Neural cell (in vitro differentiated cells): ENCODE results near the gene MARVELD2. TPM values are rescaled to one million over a fixed set of nuclear protein-coding genes. Genes with fewer than 3 reads are reported as not detected.

Experiments
- H2AFZ ChIP-seq: fragments of 200-600, 300-800 bp; sonication (generic), shearing (Covaris generic); 2 replicates; pipeline ENCODE4 v1.6.0; 2014; ENCODE audit warnings: low read depth, mild to moderate bottlenecking, antibody characterized with exemption, low read length, moderate library complexity
- H3F3A ChIP-seq: fragments of 200-600 bp; shearing (Covaris generic); 2 replicates; pipeline ENCODE4 v1.6.1; 2016; ENCODE audit warnings: mild to moderate bottlenecking, moderate library complexity, mixed read lengths, antibody characterized with exemption, low read length; ENCODE audit not compliant: insufficient read depth, poor library complexity, severe bottlenecking
- H3K27ac ChIP-seq: fragments of 200-600, 300-800 bp; sonication (generic), shearing (Covaris generic); 2 replicates; pipeline ENCODE4 v1.5.1; 2014; ENCODE audit warnings: mild to moderate bottlenecking, low read length, moderate library complexity
- H3K27me3 ChIP-seq: fragments of 300-800, 200-600 bp; sonication (generic), shearing (Covaris generic); 2 replicates; pipeline ENCODE4 v1.6.0; 2014; ENCODE audit warnings: mild to moderate bottlenecking, low read depth, low read length, moderate library complexity; ENCODE audit not compliant: insufficient read depth
- H3K36me3 ChIP-seq: fragments of 300-800, 200-600 bp; sonication (generic), shearing (Covaris generic); 2 replicates; pipeline ENCODE4 v1.5.1; 2014; ENCODE audit warnings: mild to moderate bottlenecking, antibody characterized with exemption, low read length, moderate library complexity; ENCODE audit not compliant: insufficient read depth
- H3K4me2 ChIP-seq: fragments of 300-800, 200-600 bp; sonication (generic), shearing (Covaris generic); 2 replicates; pipeline ENCODE4 v1.6.0; 2014; ENCODE audit warnings: mild to moderate bottlenecking, low read length
- H3K4me3 ChIP-seq: fragments of 300-800, 200-600 bp; sonication (generic), shearing (Covaris generic); 2 replicates; pipeline ENCODE4 v1.5.1; 2014; ENCODE audit warnings: mild to moderate bottlenecking, low read length, moderate library complexity
- H3K79me2 ChIP-seq: fragments of 200-600 bp; shearing (Covaris generic); replicated peaks from 2 replicates; pipeline ENCODE4 v1.6.0; 2014; ENCODE audit warnings: mild to moderate bottlenecking, low read length, moderate library complexity; ENCODE audit not compliant: insufficient read depth
- H3K9ac ChIP-seq: fragments of 300-800, 200-600 bp; sonication (generic), shearing (Covaris generic); 2 replicates; pipeline ENCODE4 v1.6.1; 2016; ENCODE audit warnings: mild to moderate bottlenecking, low read length, mixed read lengths
- H3K9me2 ChIP-seq: fragments of 200-600 bp; shearing (Covaris generic); 2 replicates; pipeline ENCODE4 v1.6.1; 2016; ENCODE audit warnings: mild to moderate bottlenecking, low read length, mixed read lengths; ENCODE audit not compliant: insufficient read depth
- H3K9me3 ChIP-seq: fragments of 200-600, 300-800 bp; sonication (generic), shearing (Covaris generic); 2 replicates; pipeline ENCODE4 v1.6.1; 2016; ENCODE audit warnings: mild to moderate bottlenecking, mixed run types, low read length, moderate library complexity, mixed read lengths
- H4K20me1 ChIP-seq: fragments of 200-600 bp; shearing (Covaris generic); 2 replicates; pipeline ENCODE4 v1.6.1; 2016; ENCODE audit warnings: mild to moderate bottlenecking, mixed run types; ENCODE audit not compliant: insufficient read depth
- EP300 ChIP-seq: fragments of 450-650 bp; conservative IDR thresholded peaks from 2 replicates; pipeline ENCODE4 v1.6.1; 2014; ENCODE audit warnings: antibody characterized with exemption, mild to moderate bottlenecking, moderate library complexity; ENCODE audit not compliant: poor library complexity, severe bottlenecking
- EZH2 ChIP-seq: fragments of 200-600, 300-800 bp; shearing (Covaris generic), sonication (generic); IDR thresholded peaks from 2 replicates; pipeline ENCODE4 v1.6.1; 2014; ENCODE audit warnings: antibody characterized with exemption, low read length, borderline replicate concordance, mild to moderate bottlenecking; ENCODE audit not compliant: insufficient read depth, poor library complexity, severe bottlenecking
- MXI1 ChIP-seq: fragments of 450-650 bp; conservative IDR thresholded peaks from 2 replicates; pipeline ENCODE4 v1.6.1; 2014; ENCODE audit warnings: antibody characterized with exemption, mild to moderate bottlenecking; ENCODE audit not compliant: poor library complexity, severe bottlenecking
- POLR2AphosphoS5 ChIP-seq: IDR thresholded peaks from 2 replicates; pipeline ENCODE4 v1.6.1; 2012
- RAD21 ChIP-seq: fragments of 450-650 bp; conservative IDR thresholded peaks from 2 replicates; pipeline ENCODE4 v1.6.1; 2014; ENCODE audit warnings: antibody characterized with exemption, mild to moderate bottlenecking, moderate library complexity
- REST ChIP-seq: IDR thresholded peaks from 2 replicates; pipeline ENCODE4 v1.6.1; 2012; ENCODE audit warnings: borderline replicate concordance
- SMC3 ChIP-seq: fragments of 450-650 bp; conservative IDR thresholded peaks from 2 replicates; pipeline ENCODE4 v1.6.1; 2014; ENCODE audit warnings: antibody characterized with exemption, mild to moderate bottlenecking, moderate library complexity; ENCODE audit not compliant: poor library complexity
- TAF1 ChIP-seq: IDR thresholded peaks from 2 replicates; pipeline ENCODE4 v1.6.1; 2012; ENCODE audit warnings: low read depth
- polyA plus RNA-seq: library from polyadenylated mRNA; depleted of rRNA; stranded (reverse); fragments of >200 nt; gene quantifications from 2 replicates; pipeline ENCODE4 v1.2.3, GENCODE V29; 2014
- TF ChIP-seq, protein P1 (sequence below): fragments of 450-650 bp; IDR thresholded peaks from 2 replicates; pipeline ENCODE4 v1.5.1; 2014; ENCODE audit warnings: antibody characterized with exemption, mild to moderate bottlenecking, moderate library complexity; ENCODE audit not compliant: poor library complexity, severe bottlenecking

Gene MARVELD2
- polyA plus RNA-seq, 1 donor from 2014 or later: not detected

DNA sequence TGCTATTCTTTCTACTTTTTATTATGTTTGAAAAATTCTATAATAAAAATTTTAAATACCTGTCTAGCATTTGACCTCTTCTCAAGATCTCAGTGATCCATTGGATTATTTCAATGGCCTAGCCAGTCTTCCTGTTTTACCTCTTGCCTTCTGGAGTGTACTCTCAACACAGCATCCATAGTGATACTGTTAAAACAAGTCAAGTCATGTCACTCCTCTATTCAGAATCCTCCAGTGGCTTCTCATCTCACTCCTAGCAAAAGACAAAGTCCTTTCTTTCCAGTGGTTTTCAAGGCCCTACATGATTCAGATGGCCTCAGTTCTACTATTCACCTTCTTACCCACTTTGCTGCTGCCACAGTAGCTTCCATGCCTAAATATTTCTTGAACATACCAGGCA lies 1.8 kb downstream of the MARVELD2 start:
- Histone ChIP-seq H3K27ac (no peak overlapping the region), H3F3A (no peaks in the 10 kb centered on the region), H3K9me3 (no peaks in the 10 kb centered on the region), H3K4me2 (no peak overlapping the region), H3K9ac (no peak overlapping the region), H4K20me1 (no peaks in the 10 kb centered on the region), H3K79me2 (no peaks in the 10 kb centered on the region), H3K27me3 (peaks cover 25% of the 10 kb centered on the region), H3K36me3 (peaks cover 5% of the 10 kb centered on the region), H3K9me2 (no peaks in the 10 kb centered on the region), H2AFZ (no peak overlapping the region), H3K4me3 (no peak overlapping the region)
- TF ChIP-seq, protein P1, sequence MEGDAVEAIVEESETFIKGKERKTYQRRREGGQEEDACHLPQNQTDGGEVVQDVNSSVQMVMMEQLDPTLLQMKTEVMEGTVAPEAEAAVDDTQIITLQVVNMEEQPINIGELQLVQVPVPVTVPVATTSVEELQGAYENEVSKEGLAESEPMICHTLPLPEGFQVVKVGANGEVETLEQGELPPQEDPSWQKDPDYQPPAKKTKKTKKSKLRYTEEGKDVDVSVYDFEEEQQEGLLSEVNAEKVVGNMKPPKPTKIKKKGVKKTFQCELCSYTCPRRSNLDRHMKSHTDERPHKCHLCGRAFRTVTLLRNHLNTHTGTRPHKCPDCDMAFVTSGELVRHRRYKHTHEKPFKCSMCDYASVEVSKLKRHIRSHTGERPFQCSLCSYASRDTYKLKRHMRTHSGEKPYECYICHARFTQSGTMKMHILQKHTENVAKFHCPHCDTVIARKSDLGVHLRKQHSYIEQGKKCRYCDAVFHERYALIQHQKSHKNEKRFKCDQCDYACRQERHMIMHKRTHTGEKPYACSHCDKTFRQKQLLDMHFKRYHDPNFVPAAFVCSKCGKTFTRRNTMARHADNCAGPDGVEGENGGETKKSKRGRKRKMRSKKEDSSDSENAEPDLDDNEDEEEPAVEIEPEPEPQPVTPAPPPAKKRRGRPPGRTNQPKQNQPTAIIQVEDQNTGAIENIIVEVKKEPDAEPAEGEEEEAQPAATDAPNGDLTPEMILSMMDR: no peak
- TF ChIP-seq EZH2: no peak
- no peak for TF ChIP-seq TAF1
- no peak for TF ChIP-seq MXI1
- no peak for TF ChIP-seq RAD21
- no peak for TF ChIP-seq SMC3
- no peak for TF ChIP-seq REST
- no peak for TF ChIP-seq EP300
- TF ChIP-seq POLR2AphosphoS5: no peak

GRCh38 chr5:69418554-69418953 lies 3.6 kb downstream of the MARVELD2 start:
- Histone ChIP-seq H3K9ac (no peak overlapping the region), H3F3A (no peaks in the 10 kb centered on the region), H3K36me3 (peaks cover 5% of the 10 kb centered on the region), H2AFZ (no peak overlapping the region), H3K79me2 (no peaks in the 10 kb centered on the region), H3K27me3 (peaks cover 25% of the 10 kb centered on the region), H3K9me2 (no peaks in the 10 kb centered on the region), H3K4me2 (no peak overlapping the region), H3K9me3 (no peaks in the 10 kb centered on the region), H3K4me3 (no peak overlapping the region), H3K27ac (no peak overlapping the region), H4K20me1 (no peaks in the 10 kb centered on the region)
- TF ChIP-seq EP300: no peak
- no peak for TF ChIP-seq MXI1
- no peak for TF ChIP-seq EZH2
- TF ChIP-seq REST: no peak
- TF ChIP-seq, protein P1: no peak
- no peak for TF ChIP-seq RAD21
- no peak for TF ChIP-seq SMC3
- TF ChIP-seq POLR2AphosphoS5: no peak
- no peak for TF ChIP-seq TAF1
